ENCODE measurements around the gene GPR146.
"Not testable (repeated sequence)": the region's sequence is repeated elsewhere in the genome, so short reads cannot be mapped to it uniquely, and the experiment has no call there.

GPR146 gene

GRCh38 chr7:1026721-1027161, 17.6 kb upstream of the GPR146 start:
- no peak for DNase-seq

- DNase-seq, result no peak
Observed at GRCh38 chr7:1027242-1028043, 16.9 kb upstream of the GPR146 start.

GRCh38 chr7:1028044-1028770, 16.1 kb upstream of the GPR146 start:
- DNase-seq, result peak; percentile 90

- peak; percentile 81 for DNase-seq
Observed at GRCh38 chr7:1028775-1029636, 15.3 kb upstream of the GPR146 start.

- no peak for DNase-seq
Observed at GRCh38 chr7:1029637-1030443, 14.5 kb upstream of the GPR146 start.

GRCh38 chr7:1030444-1031070, 13.8 kb upstream of the GPR146 start:
- no peak for DNase-seq

- DNase-seq, result no peak
Observed at GRCh38 chr7:1031716-1032455, 12.5 kb upstream of the GPR146 start.

GRCh38 chr7:1032536-1033181, 11.7 kb upstream of the GPR146 start:
- no peak for DNase-seq

- no peak for DNase-seq
Observed at GRCh38 chr7:1033546-1034145, 10.7 kb upstream of the GPR146 start.

- not testable (repeated sequence) for DNase-seq
Observed at GRCh38 chr7:1034769-1035168, 9.6 kb upstream of the GPR146 start.

GRCh38 chr7:1036164-1036928, 8.0 kb upstream of the GPR146 start:
- not testable (repeated sequence) for DNase-seq

GRCh38 chr7:1040233-1040632, 4.1 kb upstream of the GPR146 start:
- DNase-seq, result not testable (repeated sequence)

GRCh38 chr7:1040790-1041189, 3.6 kb upstream of the GPR146 start:
- no peak for DNase-seq

GRCh38 chr7:1041551-1042491, 2.5 kb upstream of the GPR146 start:
- no peak for DNase-seq

- DNase-seq, result no peak
Observed at GRCh38 chr7:1042492-1042833, 1.9 kb upstream of the GPR146 start.

- no peak for DNase-seq
Observed at GRCh38 chr7:1043552-1044188, 676 bp upstream of the GPR146 start.
